Measurements from ENCODE around the gene ATXN7L1. TPM values are rescaled to one million over a fixed set of nuclear protein-coding genes. Genes with fewer than 3 reads are reported as not detected.

Gene ATXN7L1
- total and polyA plus RNA-seq, 2 of the 4 experiments (the other 2 are of a cell fraction) = 3.5 to 4.3 TPM

- no peak overlapping the region for H2BK120ac ChIP-seq (ENCODE audit: low read depth, low read length)
- no peak overlapping the region for H3K23ac ChIP-seq (ENCODE audit: low read depth, low read length)
- H3K79me1 ChIP-seq (ENCODE audit: low read depth in 1 of 2, low read length in 2 of 2) = no peaks in the 10 kb centered on the region
- no peak overlapping the region for H4K8ac ChIP-seq (ENCODE audit: low read depth in 2 of 2, low read length in 2 of 2)
- no peak overlapping the region for H2BK5ac ChIP-seq (ENCODE audit: low read depth, low read length, poor library complexity, severe bottlenecking)
- dilution Hi-C loops (cut with HindIII; ENCODE audit: low sequenced_read_pairs, unreplicated experiment) = no loop called here
- no peak overlapping the region for H2BK20ac ChIP-seq (ENCODE audit: low read depth, low read length)
- intact Hi-C loops (cut with micrococcal nuclease) = loop anchor here (1.0 to 10.0 kb wide), 7 partner anchors 93 to 503 kb away; partner anchors contain the start of gene ATXN7L1
- WGBS, 2 experiments (ENCODE audit: extremely low coverage in 2 of 2, insufficient read length in 1 of 2) = no CpG with 5 or more reads among the region's 2 CpGs
- CTCF ChIA-PET = interaction anchor here (0.5 to 1.1 kb wide), 4 partner anchors 8 to 187 kb away, joined by 3 to 4 read pairs (median 3); no protein-coding TSS in a partner anchor
- no peak overlapping the region for H3K4me2 ChIP-seq (ENCODE audit: low read depth, low read length)
- ATAC-seq (ENCODE audit: low read depth) = no peak
- TF ChIP-seq RFX5 (IDR thresholded peaks at IDR 0.05; ENCODE audit: low read depth, low read length) = no peak
- no peak for TF ChIP-seq CHD1 (IDR thresholded peaks at IDR 0.05; ENCODE audit: low read depth, low read length)
- TF ChIP-seq MAFK (IDR thresholded peaks at IDR 0.05; ENCODE audit: low read depth, low read length) = no peak
- no peak for TF ChIP-seq SMC3 (IDR thresholded peaks at IDR 0.05; ENCODE audit: low read depth, low read length)
- TF ChIP-seq RCOR1 (IDR thresholded peaks at IDR 0.05; ENCODE audit: insufficient replicate concordance, low read length) = no peak
- in situ Hi-C loops (cut with MboI; ENCODE audit: low sequenced_read_pairs) = no loop called here
- H3K9ac ChIP-seq (ENCODE audit: low read depth, low read length) = no peak overlapping the region
- H2AK5ac ChIP-seq (ENCODE audit: low read depth, low read length) = no peak overlapping the region
- peaks cover 8% of the 10 kb centered on the region; the same call in 1 of the 2 replicates for H3K9me1 ChIP-seq (ENCODE audit: insufficient read depth, low read length)
- H3K14ac ChIP-seq (replicated peaks; ENCODE audit: low read depth, low read length) = no peak overlapping the region
- no peaks in the 10 kb centered on the region for H3K36me3 ChIP-seq (ENCODE audit: control insufficient read depth, insufficient read depth, low read length)
- no peak overlapping the region for H2AK9ac ChIP-seq (replicated peaks; ENCODE audit: low read depth, low read length, poor library complexity)
- H3K9me3 ChIP-seq (ENCODE audit: control insufficient read depth, insufficient read depth, low read length) = no peaks in the 10 kb centered on the region
- no peak overlapping the region for H3K56ac ChIP-seq (ENCODE audit: extremely low read depth, insufficient read depth, low read length)
- H4K5ac ChIP-seq (ENCODE audit: low read depth, low read length) = no peak overlapping the region
- no peak overlapping the region for H3K27ac ChIP-seq (ENCODE audit: insufficient read depth, low read length)
- H3K4ac ChIP-seq (ENCODE audit: low read depth, low read length) = no peak overlapping the region
- H2BK15ac ChIP-seq (ENCODE audit: low read depth, low read length) = no peak overlapping the region
- no peak overlapping the region for H3K18ac ChIP-seq (ENCODE audit: low read depth, low read length)
- no peak overlapping the region for H3K4me3 ChIP-seq (ENCODE audit: insufficient read depth, low read depth, low read length)
- peaks cover 13% of the 10 kb centered on the region for H4K20me1 ChIP-seq (ENCODE audit: insufficient read depth, low read length)
- no peak overlapping the region for H2AFZ ChIP-seq (replicated peaks; ENCODE audit: low read length, poor library complexity)
- POLR2A ChIA-PET (ENCODE audit: unreplicated experiment) = no interaction called here
- H4K91ac ChIP-seq (ENCODE audit: insufficient read depth, low read depth, low read length) = no peak overlapping the region
- peaks cover 10% of the 10 kb centered on the region; the same call in 1 of the 2 replicates for H3K4me1 ChIP-seq (ENCODE audit: control insufficient read depth, insufficient read depth, low read length)
- H3K27me3 ChIP-seq (ENCODE audit: control insufficient read depth, insufficient read depth, low read length) = no peaks in the 10 kb centered on the region
- DNase-seq = no peak
- no TSS peak for BruUV-seq (replicated peaks)
Measured at GRCh38 chr7:105651798-105652197, 224.6 kb downstream of the ATXN7L1 start.

Measured in IMR-90 (cell line).